IMR-90 (cell line): ENCODE data around the gene TRPM1. TPM values are rescaled to one million over a fixed set of nuclear protein-coding genes. Genes with fewer than 3 reads are reported as not detected.

Experiments
- ATAC-seq: fragments of 200-7000 bp; cut with Tn5 transposase; 2 replicates; pipeline ENCODE4 v1.9.1; 2020; ENCODE audit warnings: low read depth, mild to moderate bottlenecking, moderate library complexity
- BruUV-seq: library from RNA; stranded (reverse); fragments of 400-500 nt; replicated peaks from 2 replicates; lab custom pipeline; 2021; lab: Mats Ljungman, UMichigan
- CTCF ChIA-PET: fragments of 300-600 bp; formaldehyde crosslinking; extraction: SDS; loops from one replicate; lab custom pipeline; 2021; ENCODE audit warnings: antibody characterized with exemption; lab: Yijun Ruan, JAX
- POLR2A ChIA-PET: fragments of 300-600 bp; sonication (Branson Sonifier 250); formaldehyde crosslinking; loops from one replicate; lab custom pipeline; 2022; ENCODE audit warnings: antibody characterized with exemption; ENCODE audit not compliant: unreplicated experiment; lab: Charles Lee
- DNase-seq: peaks from one replicate; pipeline ENCODE4 v3.0.0; 2013
- H2AFZ ChIP-seq: replicated peaks from 2 replicates; pipeline ENCODE3; 2013; ENCODE audit warnings: low read length, mild to moderate bottlenecking; ENCODE audit not compliant: poor library complexity
- H2AK5ac ChIP-seq: 2 replicates; pipeline ENCODE4 v1.6.1; 2013; ENCODE audit warnings: low read depth, low read length, inconsistent platforms
- H2AK9ac ChIP-seq: replicated peaks from 2 replicates; pipeline ENCODE3; 2013; ENCODE audit warnings: mild to moderate bottlenecking, low read depth, low read length, moderate library complexity; ENCODE audit not compliant: poor library complexity
- H2BK120ac ChIP-seq: 2 replicates; pipeline ENCODE4 v1.6.1; 2013; ENCODE audit warnings: low read depth, low read length, inconsistent platforms
- H2BK15ac ChIP-seq: 3 replicates; pipeline ENCODE4 v1.6.1; 2013; ENCODE audit warnings: low read depth, low read length, inconsistent platforms
- H2BK20ac ChIP-seq: 2 replicates; pipeline ENCODE4 v1.6.1; 2013; ENCODE audit warnings: low read depth, mild to moderate bottlenecking, inconsistent platforms, low read length, moderate library complexity
- H2BK5ac ChIP-seq: 2 replicates; pipeline ENCODE4 v1.6.1; 2013; ENCODE audit warnings: mild to moderate bottlenecking, low read depth, low read length, inconsistent platforms; ENCODE audit not compliant: poor library complexity, severe bottlenecking
- H3K14ac ChIP-seq: replicated peaks from 2 replicates; pipeline ENCODE4 v1.6.1; 2013; ENCODE audit warnings: low read depth, low read length, inconsistent platforms
- H3K18ac ChIP-seq: 2 replicates; pipeline ENCODE4 v1.6.1; 2013; ENCODE audit warnings: low read depth, low read length, control low read depth
- H3K23ac ChIP-seq: 2 replicates; pipeline ENCODE4 v1.6.1; 2013; ENCODE audit warnings: low read depth, low read length, inconsistent platforms
- H3K27ac ChIP-seq: 2 replicates; pipeline ENCODE4 v1.5.1; 2013; ENCODE audit warnings: mild to moderate bottlenecking, control low read depth, low read length; ENCODE audit not compliant: insufficient read depth
- H3K27me3 ChIP-seq: 2 replicates; pipeline ENCODE4 v1.6.1; 2013; ENCODE audit warnings: low read length; ENCODE audit not compliant: control insufficient read depth, insufficient read depth
- H3K36me3 ChIP-seq: 2 replicates; pipeline ENCODE4 v1.6.1; 2013; ENCODE audit warnings: low read length, mixed read lengths; ENCODE audit not compliant: control insufficient read depth, insufficient read depth
- H3K4ac ChIP-seq: 2 replicates; pipeline ENCODE4 v1.6.1; 2013; ENCODE audit warnings: low read depth, low read length, inconsistent platforms
- H3K4me1 ChIP-seq: 2 replicates; pipeline ENCODE4 v1.6.1; 2013; ENCODE audit warnings: low read length, mixed read lengths; ENCODE audit not compliant: control insufficient read depth, insufficient read depth
- H3K4me2 ChIP-seq: 2 replicates; pipeline ENCODE4 v1.6.1; 2013; ENCODE audit warnings: low read depth, mild to moderate bottlenecking, control low read depth, low read length, moderate library complexity
- H3K4me3 ChIP-seq: 2 replicates; pipeline ENCODE4 v1.5.1; 2013; ENCODE audit warnings: low read depth, mild to moderate bottlenecking, control low read depth, low read length, moderate library complexity; ENCODE audit not compliant: insufficient read depth
- H3K56ac ChIP-seq: 2 replicates; pipeline ENCODE4 v1.6.1; 2013; ENCODE audit warnings: low read length, inconsistent platforms; ENCODE audit not compliant: insufficient read depth; ENCODE audit errors: extremely low read depth
- H3K79me1 ChIP-seq, 2 experiments: 2 replicates each; pipeline ENCODE4 v1.6.1; 2013; ENCODE audit warnings: low read length in 2 of 2, inconsistent platforms in 1 of 2, low read depth in 1 of 2
- H3K9ac ChIP-seq: 2 replicates; pipeline ENCODE4 v1.6.1; 2013; ENCODE audit warnings: low read depth, low read length, control low read depth
- H3K9me1 ChIP-seq: 2 replicates; pipeline ENCODE4 v1.6.1; 2013; ENCODE audit warnings: low read length, inconsistent platforms; ENCODE audit not compliant: insufficient read depth
- H3K9me3 ChIP-seq: 2 replicates; pipeline ENCODE4 v1.6.1; 2013; ENCODE audit warnings: low read length; ENCODE audit not compliant: control insufficient read depth, insufficient read depth
- H4K20me1 ChIP-seq: 2 replicates; pipeline ENCODE4 v1.6.1; 2013; ENCODE audit warnings: low read length, inconsistent platforms; ENCODE audit not compliant: insufficient read depth
- H4K5ac ChIP-seq: 2 replicates; pipeline ENCODE4 v1.6.1; 2013; ENCODE audit warnings: mild to moderate bottlenecking, low read depth, low read length, control low read depth
- H4K8ac ChIP-seq, 2 experiments: 2 replicates each; pipeline ENCODE4 v1.6.1; 2013; ENCODE audit warnings: low read depth in 2 of 2, low read length in 2 of 2, control low read depth in 1 of 2, inconsistent platforms in 1 of 2
- H4K91ac ChIP-seq: 2 replicates; pipeline ENCODE4 v1.6.1; 2013; ENCODE audit warnings: low read depth, low read length, inconsistent platforms; ENCODE audit not compliant: insufficient read depth
- MAFK ChIP-seq: IDR thresholded peaks from 2 replicates; pipeline ENCODE4 v1.6.1; 2012; ENCODE audit warnings: low read depth, low read length, improper control_type of control experiment
- WGBS, 2 experiments: methylation state at CpG; one replicate each; pipeline versions ENCODE4 v1.1.5 to v1.1.7; 2013; ENCODE audit warnings: missing lambda C conversion rate in 2 of 2; ENCODE audit not compliant: insufficient read length in 1 of 2; ENCODE audit errors: extremely low coverage in 2 of 2; 5-methylcytosine and 5-hydroxymethylcytosine counted together
- dilution Hi-C: fragments of 300-500 bp; cut with HindIII; formaldehyde crosslinking; loops from one replicate; pipeline ENCODE4 v1.14.3; 2018; ENCODE audit warnings: low sequenced_read_pairs; ENCODE audit not compliant: unreplicated experiment
- in situ Hi-C: fragments of 300-500 bp; cut with MboI; formaldehyde crosslinking; loops from 3 replicates; pipeline ENCODE4 v1.14.3; 2019; ENCODE audit warnings: low sequenced_read_pairs, inconsistent platforms, mixed read lengths
- intact Hi-C: fragments of 100-400 bp; cut with micrococcal nuclease; formaldehyde crosslinking; loops from 2 replicates; pipeline ENCODE4 v1.10.0; 2022
- polyA plus RNA-seq, 3 experiments: library from polyadenylated mRNA; depleted of rRNA; stranded (reverse); fragments of >200 nt; gene quantifications; 2 replicates each; pipeline ENCODE4 v1.2.3, GENCODE V29; 2012; ENCODE audit warnings: low replicate concordance in 1 of 3
- total RNA-seq: library from RNA; depleted of rRNA; stranded (reverse); fragments of >200 nt; gene quantifications from 2 replicates; pipeline ENCODE4 v1.2.3, GENCODE V29; 2012
- TF ChIP-seq, protein P1 (sequence below): conservative IDR thresholded peaks from 2 replicates; pipeline ENCODE4 v1.5.1; 2012; ENCODE audit warnings: mild to moderate bottlenecking, low read depth, low read length, improper control_type of control experiment

TRPM1 gene
- total and polyA plus RNA-seq, 2 of the 4 experiments (the other 2 are of a cell fraction): not detected

DNA sequence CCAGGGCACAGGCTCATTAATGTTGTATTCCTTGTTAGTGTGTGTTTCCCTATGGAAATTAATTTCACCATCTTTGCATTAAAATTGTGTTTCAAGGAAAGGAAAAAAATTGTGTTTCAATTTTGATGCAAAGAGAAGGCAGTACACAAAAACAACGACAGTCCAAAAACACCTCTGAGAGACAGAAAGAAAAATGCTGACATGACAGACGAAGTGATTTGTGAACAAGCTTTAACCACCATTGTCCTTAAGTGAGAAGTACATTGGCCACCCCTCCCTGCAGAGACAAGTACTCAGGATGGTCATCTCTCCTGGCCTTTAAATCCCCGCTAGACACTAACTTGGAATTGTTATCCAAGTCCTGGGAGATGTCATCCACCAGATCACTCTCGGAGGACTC is 59.9 kb downstream of the TRPM1 start:
- H4K8ac ChIP-seq: no peak overlapping the region
- in situ Hi-C loops: no loop called here
- H2BK120ac ChIP-seq: no peak overlapping the region
- H2BK15ac ChIP-seq: no peak overlapping the region
- H2AK5ac ChIP-seq: no peak overlapping the region
- TF ChIP-seq, protein P1, sequence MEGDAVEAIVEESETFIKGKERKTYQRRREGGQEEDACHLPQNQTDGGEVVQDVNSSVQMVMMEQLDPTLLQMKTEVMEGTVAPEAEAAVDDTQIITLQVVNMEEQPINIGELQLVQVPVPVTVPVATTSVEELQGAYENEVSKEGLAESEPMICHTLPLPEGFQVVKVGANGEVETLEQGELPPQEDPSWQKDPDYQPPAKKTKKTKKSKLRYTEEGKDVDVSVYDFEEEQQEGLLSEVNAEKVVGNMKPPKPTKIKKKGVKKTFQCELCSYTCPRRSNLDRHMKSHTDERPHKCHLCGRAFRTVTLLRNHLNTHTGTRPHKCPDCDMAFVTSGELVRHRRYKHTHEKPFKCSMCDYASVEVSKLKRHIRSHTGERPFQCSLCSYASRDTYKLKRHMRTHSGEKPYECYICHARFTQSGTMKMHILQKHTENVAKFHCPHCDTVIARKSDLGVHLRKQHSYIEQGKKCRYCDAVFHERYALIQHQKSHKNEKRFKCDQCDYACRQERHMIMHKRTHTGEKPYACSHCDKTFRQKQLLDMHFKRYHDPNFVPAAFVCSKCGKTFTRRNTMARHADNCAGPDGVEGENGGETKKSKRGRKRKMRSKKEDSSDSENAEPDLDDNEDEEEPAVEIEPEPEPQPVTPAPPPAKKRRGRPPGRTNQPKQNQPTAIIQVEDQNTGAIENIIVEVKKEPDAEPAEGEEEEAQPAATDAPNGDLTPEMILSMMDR: no peak
- TF ChIP-seq MAFK: peak; percentile 81
- H3K14ac ChIP-seq: no peak overlapping the region
- H2AK9ac ChIP-seq: no peak overlapping the region
- H4K20me1 ChIP-seq: no peaks in the 10 kb centered on the region
- ChIA-PET POLR2A (interaction anchor here (0.6 kb wide), 1 partner anchor 17 kb away, joined by 3 read pairs; no protein-coding TSS in a partner anchor), CTCF (no interaction called here)
- H3K79me1 ChIP-seq: no peaks in the 10 kb centered on the region
- H3K18ac ChIP-seq: no peak overlapping the region
- no TSS peak for BruUV-seq
- no peak overlapping the region for H4K91ac ChIP-seq
- H3K4me1 ChIP-seq: peaks cover 2% of the 10 kb centered on the region; the same call in 1 of the 2 replicates
- no peak for DNase-seq
- no peak overlapping the region for H2BK5ac ChIP-seq
- no peak for ATAC-seq
- intact Hi-C loops: no loop called here
- H2BK20ac ChIP-seq: no peak overlapping the region
- H4K5ac ChIP-seq: no peak overlapping the region
- H3K56ac ChIP-seq: no peak overlapping the region
- no peak overlapping the region for H3K27ac ChIP-seq
- no peak overlapping the region for H3K4ac ChIP-seq
- dilution Hi-C loops: no loop called here
- H3K23ac ChIP-seq: no peak overlapping the region
- H3K9me3 ChIP-seq: 0 out of 2 replicates have a peak, but pooled peaks cover 1% of the 10 kb centered on the region
- 90% methylated on average over 2 of the region's 4 CpGs; no CpG with 5 or more reads in 1 of the 2 experiments for WGBS, 2 experiments
- H3K36me3 ChIP-seq: no peaks in the 10 kb centered on the region
- H3K4me3 ChIP-seq: no peak overlapping the region
- H3K9me1 ChIP-seq: no peaks in the 10 kb centered on the region
- H3K27me3 ChIP-seq: no peaks in the 10 kb centered on the region; the same call in 1 of the 2 replicates
- H3K4me2 ChIP-seq: no peak overlapping the region
- peak overlapping the region; percentile 6 for H2AFZ ChIP-seq
- H3K9ac ChIP-seq: no peak overlapping the region
